Hepatocyte (in vitro differentiated cells): ENCODE data around the gene DPP3. TPM values are rescaled to one million over a fixed set of nuclear protein-coding genes. Genes with fewer than 3 reads are reported as not detected.

Experiments
- DNase-seq: peaks from one replicate; pipeline ENCODE4 v3.0.0-alpha.2; 2016; ENCODE audit warnings: low spot score
- H2AFZ ChIP-seq: fragments of 200-600 bp; sonication (generic); 2 replicates; pipeline ENCODE4 v1.6.0; 2016; ENCODE audit warnings: antibody characterized with exemption, mild to moderate bottlenecking
- H3K27ac ChIP-seq: fragments of 200-600 bp; sonication (generic); 2 replicates; pipeline ENCODE4 v1.5.1; 2016; ENCODE audit warnings: mild to moderate bottlenecking
- H3K27me3 ChIP-seq: fragments of 200-600 bp; sonication (generic); 2 replicates; pipeline ENCODE4 v1.6.1; 2016
- H3K36me3 ChIP-seq: fragments of 200-600 bp; sonication (generic); replicated peaks from 2 replicates; pipeline ENCODE4 v1.5.1; 2016; ENCODE audit warnings: low read depth; ENCODE audit not compliant: insufficient read depth
- H3K4me1 ChIP-seq: fragments of 200-600 bp; sonication (generic); 2 replicates; pipeline ENCODE4 v1.5.1; 2016; ENCODE audit warnings: mild to moderate bottlenecking, moderate library complexity; ENCODE audit not compliant: insufficient read depth
- H3K4me2 ChIP-seq: fragments of 200-600 bp; sonication (generic); 2 replicates; pipeline ENCODE4 v1.6.0; 2016
- H3K4me3 ChIP-seq: fragments of 200-600 bp; sonication (generic); 2 replicates; pipeline ENCODE4 v1.5.1; 2016; ENCODE audit warnings: mild to moderate bottlenecking
- H3K79me2 ChIP-seq: fragments of 200-600 bp; sonication (generic); 2 replicates; pipeline ENCODE4 v1.6.0; 2017; ENCODE audit warnings: mild to moderate bottlenecking
- H3K9me2 ChIP-seq: fragments of 200-600 bp; sonication (generic); replicated peaks from 2 replicates; pipeline ENCODE4 v1.6.0; 2017; ENCODE audit warnings: mild to moderate bottlenecking; ENCODE audit not compliant: insufficient read depth
- H3K9me3 ChIP-seq: fragments of 200-600 bp; sonication (generic); 2 replicates; pipeline ENCODE4 v1.5.1; 2016; ENCODE audit warnings: low read depth, mild to moderate bottlenecking
- H4K20me1 ChIP-seq: fragments of 200-600 bp; sonication (generic); 2 replicates; pipeline ENCODE4 v1.6.0; 2016; ENCODE audit warnings: mild to moderate bottlenecking; ENCODE audit not compliant: insufficient read depth, poor library complexity, severe bottlenecking
- CTCF ChIP-seq: fragments of 200-600 bp; sonication (generic); IDR thresholded peaks from 2 replicates; pipeline ENCODE4 v1.5.1; 2016; ENCODE audit warnings: antibody characterized with exemption, mild to moderate bottlenecking; ENCODE audit not compliant: poor library complexity
- EZH2 ChIP-seq: fragments of 200-600 bp; sonication (generic); IDR thresholded peaks from 2 replicates; pipeline ENCODE4 v1.6.1; 2016; ENCODE audit warnings: antibody characterized with exemption, mild to moderate bottlenecking, borderline replicate concordance
- EZH2phosphoT487 ChIP-seq: fragments of 200-600 bp; sonication (generic); IDR thresholded peaks from one replicate; pipeline ENCODE4 v1.6.1; 2018; ENCODE audit warnings: antibody characterized with exemption, mild to moderate bottlenecking, low read depth, moderate library complexity; ENCODE audit not compliant: unreplicated experiment, severe bottlenecking
- WGBS: methylation state at CpG from one replicate; pipeline ENCODE4 v1.1.6; 2016; ENCODE audit warnings: low lambda C conversion rate; ENCODE audit errors: missing lambda C conversion rate; 5-methylcytosine and 5-hydroxymethylcytosine counted together
- polyA plus RNA-seq: library from polyadenylated mRNA; unstranded; fragments of >200 nt; fragmentation: Nextera tagmentation; extraction: Ambion mirVana; gene quantifications from 2 replicates; pipeline ENCODE4 v1.2.1, GENCODE V29; 2016
- total RNA-seq: library from RNA; depleted of rRNA; stranded (reverse); fragments of >200 nt; gene quantifications from 2 replicates; pipeline ENCODE4 v1.2.3, GENCODE V29; 2014

Gene DPP3
- total and polyA plus RNA-seq, 2 experiments from 2014 or later: 56.0 to 57.3 TPM

GRCh38 chr11:66473608-66474515 lies 6.4 kb upstream of the DPP3 start:
- Histone ChIP-seq H3K79me2 (peaks cover 6% of the 10 kb centered on the region), H3K4me3 (no peak overlapping the region), H3K9me3 (no peaks in the 10 kb centered on the region), H3K4me1 (peaks cover 3% of the 10 kb centered on the region), H3K27me3 (no peaks in the 10 kb centered on the region), H3K27ac (no peak overlapping the region), H3K4me2 (no peak overlapping the region), H3K36me3 (no peaks in the 10 kb centered on the region), H2AFZ (no peak overlapping the region), H4K20me1 (peaks cover 3% of the 10 kb centered on the region), H3K9me2 (no peaks in the 10 kb centered on the region)
- no peak for DNase-seq
- no peak for TF ChIP-seq EZH2
- TF ChIP-seq EZH2phosphoT487: no peak
- TF ChIP-seq CTCF: no peak
- WGBS: 92% methylated on average over 19 of the region's 20 CpGs

DNA sequence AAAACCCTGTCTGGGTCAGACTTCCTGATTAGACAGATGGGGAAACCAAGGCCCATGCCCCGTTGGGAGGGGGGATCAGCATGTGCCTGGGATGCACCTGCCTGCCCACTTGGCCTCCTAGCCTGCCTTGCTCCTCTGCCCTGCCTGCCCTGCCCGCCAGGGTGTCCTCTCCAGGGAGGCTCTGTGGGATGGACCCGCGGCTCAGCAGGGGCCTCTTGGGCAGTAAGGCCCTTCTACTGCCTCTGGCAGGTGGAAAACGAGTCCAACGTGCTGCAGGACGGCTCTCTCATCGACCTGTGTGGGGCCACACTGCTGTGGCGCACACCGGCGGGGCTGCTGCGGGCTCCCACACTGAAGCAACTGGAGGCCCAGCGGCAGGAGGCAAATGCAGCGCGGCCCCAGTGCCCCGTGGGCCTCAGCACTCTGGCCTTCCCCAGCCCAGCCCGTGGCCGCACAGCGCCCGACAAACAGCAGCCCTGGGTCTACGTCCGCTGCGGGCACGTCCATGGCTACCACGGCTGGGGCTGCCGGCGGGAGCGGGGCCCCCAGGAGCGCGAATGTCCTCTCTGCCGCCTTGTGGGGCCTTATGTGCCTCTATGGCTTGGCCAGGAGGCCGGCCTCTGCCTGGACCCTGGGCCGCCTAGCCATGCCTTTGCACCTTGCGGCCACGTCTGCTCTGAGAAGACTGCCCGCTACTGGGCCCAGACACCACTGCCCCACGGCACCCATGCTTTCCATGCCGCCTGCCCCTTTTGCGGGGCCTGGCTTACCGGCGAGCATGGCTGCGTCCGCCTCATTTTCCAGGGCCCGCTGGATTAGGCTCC lies 4.7 kb upstream of the DPP3 start:
- peaks cover 9% of the 10 kb centered on the region for H3K4me1 ChIP-seq
- no peak overlapping the region for H3K27ac ChIP-seq
- peaks cover 4% of the 10 kb centered on the region for H4K20me1 ChIP-seq
- no peak overlapping the region for H3K4me3 ChIP-seq
- WGBS: 95% methylated on average over 41 of the region's 44 CpGs
- no peaks in the 10 kb centered on the region for H3K9me3 ChIP-seq
- H3K4me2 ChIP-seq: no peak overlapping the region
- no peak overlapping the region for H2AFZ ChIP-seq
- no peaks in the 10 kb centered on the region for H3K36me3 ChIP-seq
- H3K27me3 ChIP-seq: no peaks in the 10 kb centered on the region
- no peaks in the 10 kb centered on the region for H3K9me2 ChIP-seq
- peaks cover 11% of the 10 kb centered on the region for H3K79me2 ChIP-seq
- no peak for DNase-seq
- no peak for TF ChIP-seq CTCF
- TF ChIP-seq EZH2: no peak
- TF ChIP-seq EZH2phosphoT487: no peak

GRCh38 chr11:66476173-66476840 lies 3.9 kb upstream of the DPP3 start:
- Histone ChIP-seq H3K4me2 (no peak overlapping the region), H2AFZ (no peak overlapping the region), H3K9me3 (no peaks in the 10 kb centered on the region), H3K79me2 (peaks cover 15% of the 10 kb centered on the region), H3K27ac (no peak overlapping the region), H3K4me1 (peaks cover 11% of the 10 kb centered on the region), H3K27me3 (no peaks in the 10 kb centered on the region), H3K4me3 (no peak overlapping the region), H4K20me1 (peaks cover 4% of the 10 kb centered on the region), H3K36me3 (no peaks in the 10 kb centered on the region), H3K9me2 (no peaks in the 10 kb centered on the region)
- WGBS: 89% methylated on average over 10 of the region's 10 CpGs
- TF ChIP-seq CTCF: no peak
- no peak for TF ChIP-seq EZH2
- no peak for TF ChIP-seq EZH2phosphoT487
- DNase-seq: no peak
